Retinal pigment epithelial cell (primary cell): ENCODE results near the gene NANS.
"Not testable (repeated sequence)": the region's sequence is repeated elsewhere in the genome, so short reads cannot be mapped to it uniquely, and the experiment has no call there.

Source experiments
- DNase-seq: peaks from one replicate; pipeline ENCODE4 v3.0.0-alpha.2; 2010; ENCODE audit warnings: low read depth
- H3K4me3 ChIP-seq: 2 replicates; pipeline ENCODE4 v1.5.1; 2011; ENCODE audit warnings: mild to moderate bottlenecking, low read length, control low read depth, moderate library complexity
- CTCF ChIP-seq: conservative IDR thresholded peaks from 2 replicates; pipeline ENCODE4 v1.5.1; 2011; ENCODE audit warnings: low read depth, low read length, control low read depth, inconsistent platforms

Gene NANS

GRCh38 chr9:98074115-98074990 lies 17.8 kb downstream of the NANS start:
- TF ChIP-seq CTCF, result peak; percentile 97
- no peak overlapping the region for H3K4me3 ChIP-seq
- DNase-seq, result no peak

GRCh38 chr9:98075332-98075805 lies 18.8 kb downstream of the NANS start:
- no peak overlapping the region for H3K4me3 ChIP-seq
- DNase-seq, result peak; percentile 93
- no peak for TF ChIP-seq CTCF

GRCh38 chr9:98076514-98076890 lies 20.0 kb downstream of the NANS start:
- DNase-seq, H3K4me3 ChIP-seq: not testable (repeated sequence)

- no peak for TF ChIP-seq CTCF
Observed at GRCh38 chr9:98078895-98079294, 22.4 kb downstream of the NANS start.

GRCh38 chr9:98080326-98080725 lies 23.8 kb downstream of the NANS start:
- no peak for DNase-seq
- H3K4me3 ChIP-seq, result no peak overlapping the region
- no peak for TF ChIP-seq CTCF

More at GRCh38 chr9:98078895-98079294, 22.4 kb downstream of the NANS start:
- no peak overlapping the region for H3K4me3 ChIP-seq
- DNase-seq, result no peak

GRCh38 chr9:98080780-98081179 lies 24.2 kb downstream of the NANS start:
- DNase-seq, result no peak
- no peak overlapping the region for H3K4me3 ChIP-seq
- TF ChIP-seq CTCF, result no peak

GRCh38 chr9:98081477-98082219 lies 25.1 kb downstream of the NANS start:
- TF ChIP-seq CTCF, result no peak
- H3K4me3 ChIP-seq, result no peak overlapping the region
- DNase-seq, result no peak
